ENCODE data around the gene STX8.

The STX8 gene

GRCh38 chr17:9211133-9211765, 364.4 kb downstream of the STX8 start (continued):
- TF ChIP-seq ZNF214 (tag by site-specific recombination; IDR thresholded peaks at IDR 0.05; ENCODE audit: borderline replicate concordance) (no peak), ZNF155 (tag by site-specific recombination; IDR thresholded peaks at IDR 0.05) (no peak), SALL2 (tag by site-specific recombination; IDR thresholded peaks at IDR 0.05; ENCODE audit: borderline replicate concordance) (no peak), PRDM1 (tag by site-specific recombination; IDR thresholded peaks at IDR 0.05) (no peak), ZNF391 (tag by site-specific recombination; IDR thresholded peaks at IDR 0.05; ENCODE audit: borderline replicate concordance, low read depth) (no peak), ZNF571 (tag by site-specific recombination; IDR thresholded peaks at IDR 0.05) (no peak), ZNF747 (tag by site-specific recombination; IDR thresholded peaks at IDR 0.05) (no peak), ZNF138 (tag by site-specific recombination; IDR thresholded peaks at IDR 0.05; ENCODE audit: borderline replicate concordance) (no peak), ZNF112 (tag by site-specific recombination; IDR thresholded peaks at IDR 0.05) (no peak), ZNF280D (tag by site-specific recombination; IDR thresholded peaks at IDR 0.05) (no peak), ZFP41 (tag by site-specific recombination; IDR thresholded peaks at IDR 0.05; ENCODE audit: borderline replicate concordance) (no peak), ZNF132 (tag by site-specific recombination; IDR thresholded peaks at IDR 0.05; ENCODE audit: borderline replicate concordance) (no peak), ZEB2 (tag by site-specific recombination; IDR thresholded peaks at IDR 0.05) (no peak)

GRCh38 chr17:9209781-9210370, 365.7 kb downstream of the STX8 start:
- POLR2A ChIA-PET, result interaction anchor here (0.6 kb wide), 1 partner anchor 43 kb away, joined by 3 read pairs; no protein-coding TSS in a partner anchor
- Histone ChIP-seq H3K4me1 (ENCODE audit: control insufficient read depth, insufficient read depth, low read length) (no peaks in the 10 kb centered on the region), H3K4me3 (ENCODE audit: low read depth, low read length) (no peak overlapping the region), H3K9me3 (ENCODE audit: control insufficient read depth, insufficient read depth, low read depth, low read length) (no peaks in the 10 kb centered on the region), H3K27ac (ENCODE audit: extremely low read depth, low read depth, low read length) (no peak overlapping the region), H3K36me3 (ENCODE audit: control insufficient read depth in 2 of 2, insufficient read depth in 1 of 2, low read length in 2 of 2) (peaks cover 0 to 13% of the 10 kb centered on the region in 2 experiments; a peak in 2 of 3 replicates)
- CTCF ChIA-PET, result interaction anchor here (0.6 to 0.7 kb wide), 2 partner anchors 9 to 298 kb away, joined by 3 read pairs; no protein-coding TSS in a partner anchor
- TF ChIP-seq ZNF623 (tag by site-specific recombination; IDR thresholded peaks at IDR 0.05) (peak; percentile 92), HOXD13 (CRISPR knock-in tag; IDR thresholded peaks at IDR 0.05; ENCODE audit: borderline replicate concordance) (no peak), ZSCAN30 (tag by site-specific recombination; IDR thresholded peaks at IDR 0.05) (no peak), ZNF600 (tag by site-specific recombination; IDR thresholded peaks at IDR 0.05) (no peak), ZNF26 (tag by site-specific recombination; IDR thresholded peaks at IDR 0.05) (no peak)

GRCh38 chr17:9209347-9209746, 366.3 kb downstream of the STX8 start:
- ChIA-PET POLR2A (no interaction called here), CTCF (interaction anchor here (0.6 to 1.0 kb wide), 3 partner anchors 8 to 297 kb away, joined by 3 read pairs; no protein-coding TSS in a partner anchor)
- no peaks in the 10 kb centered on the region for H3K4me1 ChIP-seq (ENCODE audit: control insufficient read depth, insufficient read depth, low read length)
- H3K9me3 ChIP-seq (ENCODE audit: control insufficient read depth, insufficient read depth, low read depth, low read length), result no peaks in the 10 kb centered on the region
- H3K27ac ChIP-seq (ENCODE audit: extremely low read depth, low read depth, low read length), result no peak overlapping the region
- peak; percentile 40 for TF ChIP-seq GLIS1 (tag by site-specific recombination; IDR thresholded peaks at IDR 0.05)
- TF ChIP-seq ZFP69B (tag by site-specific recombination; IDR thresholded peaks at IDR 0.05), result no peak
- no peak overlapping the region for H3K4me3 ChIP-seq (ENCODE audit: low read depth, low read length)
- peaks cover 0 to 13% of the 10 kb centered on the region in 2 experiments; a peak in 2 of 3 replicates for H3K36me3 ChIP-seq (ENCODE audit: control insufficient read depth in 2 of 2, insufficient read depth in 1 of 2, low read length in 2 of 2)

All from HEK293 (cell line).